Thymus (tissue), 11 donors: ENCODE data around the gene SEC14L2. TPM values are rescaled to one million over a fixed set of nuclear protein-coding genes. Genes with fewer than 3 reads are reported as not detected.

Experiments used
- DNase-seq, 9 donors: peaks; one replicate each; pipeline ENCODE4 v3.0.0-alpha.2; 2013; ENCODE audit warnings: low spot score in 9 of 9, low read depth in 6 of 9, missing footprints in 1 of 9
- H3K27ac ChIP-seq, 2 donors: one replicate each; pipeline ENCODE4 v1.5.1; 2013; ENCODE audit warnings: control low read depth in 1 of 2, low read depth in 1 of 2, low read length in 1 of 2, mild to moderate bottlenecking in 1 of 2, moderate library complexity in 1 of 2
- H3K27me3 ChIP-seq, 2 donors: one replicate each; pipeline ENCODE4 v1.5.1; 2013; ENCODE audit warnings: low read length in 1 of 2; ENCODE audit not compliant: control insufficient read depth in 2 of 2, insufficient read depth in 1 of 2
- H3K36me3 ChIP-seq, 2 donors: one replicate each; pipeline ENCODE4 v1.5.1; 2013; ENCODE audit warnings: low read length in 1 of 2, mild to moderate bottlenecking in 1 of 2, moderate library complexity in 1 of 2; ENCODE audit not compliant: control insufficient read depth in 2 of 2, insufficient read depth in 2 of 2
- H3K4me1 ChIP-seq, 2 donors: one replicate each; pipeline ENCODE4 v1.5.1; 2013; ENCODE audit warnings: low read length in 2 of 2; ENCODE audit not compliant: control insufficient read depth in 2 of 2, insufficient read depth in 2 of 2
- H3K4me3 ChIP-seq, 2 donors: one replicate each; pipeline ENCODE4 v1.5.1; 2013; ENCODE audit warnings: low read length in 2 of 2, control low read depth in 1 of 2, mild to moderate bottlenecking in 1 of 2
- H3K9me3 ChIP-seq, 2 donors: one replicate each; pipeline ENCODE4 v1.5.1; 2013; ENCODE audit warnings: low read length in 1 of 2, mild to moderate bottlenecking in 1 of 2; ENCODE audit not compliant: control insufficient read depth in 2 of 2, insufficient read depth in 1 of 2
- WGBS: extraction: QIAGEN DNeasy Blood & Tissue Kit; methylation state at CpG from one replicate; pipeline ENCODE4 v1.1.7; 2013; 5-methylcytosine and 5-hydroxymethylcytosine counted together
- polyA plus RNA-seq: library from polyadenylated mRNA; stranded (reverse); fragments of 200-250 nt; gene quantifications from one replicate; pipeline ENCODE4 v1.2.3, GENCODE V29; 2013
- total RNA-seq: library from RNA; stranded (reverse); fragments of 120-200 nt; gene quantifications from one replicate; pipeline ENCODE4 v1.2.4, GENCODE V29; 2013
- donor health status: healthy.

Gene SEC14L2
- total and polyA plus RNA-seq, 2 donors = 6.2 to 7.2 TPM

DNA sequence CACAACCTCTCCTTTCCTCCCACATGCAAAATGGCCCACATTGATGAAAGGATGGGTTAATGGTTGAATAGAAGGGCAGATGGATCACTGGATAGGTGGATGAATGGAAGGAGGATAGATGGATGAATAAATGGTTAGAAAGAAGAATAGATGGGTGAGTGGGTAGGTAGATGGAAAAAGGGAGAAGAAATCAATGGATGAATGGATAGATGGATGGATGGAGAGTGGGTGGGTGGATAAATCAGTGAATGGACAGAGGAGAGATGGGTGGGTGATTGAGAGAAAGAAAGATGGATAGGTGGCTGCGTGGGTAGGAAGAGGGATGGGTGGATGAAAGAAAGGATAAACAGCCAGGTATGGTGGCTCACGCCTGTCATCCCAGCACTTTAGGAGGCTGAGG is 73.8 kb downstream of the SEC14L2 start:
- 94% methylated on average over 2 of the region's 2 CpGs for WGBS
- H3K27me3 ChIP-seq = peaks cover 0 to 28% of the 10 kb centered on the region in 2 donors
- no peak for DNase-seq
- H3K9me3 ChIP-seq = no peaks in the 10 kb centered on the region
- H3K27ac ChIP-seq = no peak overlapping the region
- no peak overlapping the region for H3K4me3 ChIP-seq
- no peaks in the 10 kb centered on the region for H3K36me3 ChIP-seq
- H3K4me1 ChIP-seq = peaks cover 0 to 5% of the 10 kb centered on the region in 2 donors

DNA sequence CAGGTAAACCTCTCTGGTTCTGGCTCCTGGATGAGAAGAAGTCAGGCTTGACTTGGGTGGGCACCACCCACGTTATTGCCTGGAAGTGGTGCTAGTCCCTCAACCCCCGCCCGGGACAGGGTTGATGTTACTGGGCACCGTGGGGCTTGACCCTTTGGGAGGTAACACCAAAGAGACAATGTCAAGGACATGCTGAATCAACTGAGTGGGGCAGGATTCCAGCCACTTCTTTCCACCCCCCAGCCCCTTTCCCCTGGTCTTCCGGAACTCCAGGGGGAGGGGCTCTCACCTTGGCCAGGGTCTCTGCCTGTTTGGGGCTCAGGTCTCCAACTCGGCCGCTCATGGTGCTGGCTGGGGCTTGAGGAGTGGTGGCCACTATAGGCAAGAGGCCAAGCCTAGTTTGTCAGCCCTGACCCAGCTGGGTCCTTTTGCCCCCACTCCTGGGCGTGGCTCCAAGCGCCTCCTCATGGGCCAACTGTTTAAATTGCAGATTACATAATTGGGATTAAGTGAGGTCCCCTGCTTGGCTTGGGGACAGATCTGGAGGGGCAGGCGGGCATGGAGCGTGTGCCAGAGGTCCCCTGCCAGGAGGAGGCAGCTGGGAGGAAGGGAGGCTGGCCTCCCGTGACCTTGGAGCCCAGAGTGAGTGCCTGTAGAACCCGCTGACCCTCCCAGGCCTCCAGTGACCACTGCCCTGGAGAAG is 74.9 kb downstream of the SEC14L2 start, which contains the start of gene SEC14L3:
SEC14L3 (minus strand) TSS at position 402 of the 703 bp plus-strand sequence; CDS start at position 343, 59 bp downstream.
- WGBS = 83% methylated on average over 13 of the region's 13 CpGs
- Histone ChIP-seq H3K27me3 (peaks cover 0 to 30% of the 10 kb centered on the region in 2 donors), H3K9me3 (no peaks in the 10 kb centered on the region), H3K4me1 (peaks cover 0 to 5% of the 10 kb centered on the region in 2 donors), H3K4me3 (no peak within 1 kb of the TSS), H3K27ac (no peak within 1 kb of the TSS), H3K36me3 (no peaks in the 10 kb centered on the region)
- no peak for DNase-seq

DNA sequence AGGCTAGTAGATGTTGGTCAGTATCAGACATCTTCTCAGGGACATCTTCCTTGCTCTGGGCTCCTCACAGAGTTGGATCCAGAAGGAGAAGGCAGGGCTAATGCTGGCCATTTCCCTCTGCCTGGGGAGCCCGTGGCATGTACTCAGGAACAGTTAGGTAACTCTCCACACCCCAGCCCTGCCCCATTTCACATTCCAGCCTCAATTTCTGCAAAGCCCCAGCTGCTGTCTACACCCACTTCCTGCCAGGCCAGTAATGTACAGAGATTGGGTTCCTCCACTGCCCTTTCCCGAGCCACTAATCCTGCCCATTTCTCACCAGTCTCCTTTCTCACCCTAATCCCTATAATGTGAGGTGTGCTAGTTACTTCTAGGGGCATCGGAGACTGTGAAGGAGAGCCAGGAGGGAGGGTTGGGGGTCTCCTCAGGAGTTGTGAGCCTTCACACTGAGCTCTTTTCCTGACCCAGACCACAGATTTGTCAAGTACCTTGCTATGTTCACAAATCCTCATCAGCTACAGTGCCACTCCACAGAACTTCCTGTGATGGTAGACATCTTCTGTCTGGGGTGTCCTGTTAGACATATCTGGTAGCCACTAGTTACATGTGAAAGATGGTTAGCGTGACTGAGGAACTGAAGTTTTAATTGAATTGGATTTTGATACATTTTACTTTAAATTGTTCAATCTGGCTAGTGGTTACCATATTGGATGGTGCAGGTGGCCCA is 76.3 kb downstream of the SEC14L2 start:
- peaks cover 0 to 5% of the 10 kb centered on the region in 2 donors for H3K4me1 ChIP-seq
- H3K4me3 ChIP-seq = no peak overlapping the region
- no peak overlapping the region for H3K27ac ChIP-seq
- no peak for DNase-seq
- H3K36me3 ChIP-seq = no peaks in the 10 kb centered on the region
- no peaks in the 10 kb centered on the region for H3K9me3 ChIP-seq
- peaks cover 0 to 29% of the 10 kb centered on the region in 2 donors for H3K27me3 ChIP-seq
- WGBS = 77% methylated on average over 4 of the region's 4 CpGs

DNA sequence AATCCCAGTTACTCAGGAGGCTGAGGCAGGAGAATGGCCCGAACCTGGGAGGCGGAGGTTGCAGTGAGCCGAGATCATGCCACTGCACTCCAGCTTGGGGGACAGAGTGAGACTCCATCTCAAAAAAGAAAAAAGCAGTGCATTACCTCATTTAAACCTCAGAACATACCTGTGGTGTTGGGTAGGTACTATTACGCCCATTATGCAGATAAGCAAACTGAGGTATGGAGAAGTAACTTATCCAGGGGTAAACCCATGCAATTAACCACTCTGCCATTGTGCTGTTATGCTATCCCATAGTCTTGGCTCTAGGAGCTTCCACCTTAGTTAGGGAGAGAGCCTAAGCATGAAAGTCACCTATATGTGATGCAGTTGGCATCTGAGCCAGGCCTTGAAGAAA is 77.3 kb downstream of the SEC14L2 start:
- Histone ChIP-seq H3K36me3 (no peaks in the 10 kb centered on the region), H3K4me1 (peaks cover 0 to 5% of the 10 kb centered on the region in 2 donors), H3K27me3 (peaks cover 0 to 27% of the 10 kb centered on the region in 2 donors), H3K4me3 (no peak overlapping the region), H3K27ac (no peak overlapping the region), H3K9me3 (no peaks in the 10 kb centered on the region)
- DNase-seq = no peak
- 98% methylated on average over 4 of the region's 4 CpGs for WGBS

Other genes starting within 250 kb of the SEC14L2 start
- 0.90 TPM for gene LIF, start 150.3 kb upstream of the SEC14L2 start, total RNA-seq
- 0.21 TPM for gene LIF, start 150.3 kb upstream of the SEC14L2 start, polyA plus RNA-seq
- 1.9 TPM for gene OSM, start 130.2 kb upstream of the SEC14L2 start, total RNA-seq
- gene OSM, start 130.2 kb upstream of the SEC14L2 start, polyA plus RNA-seq = 6.0 TPM
- gene CASTOR1, start 107.5 kb upstream of the SEC14L2 start, total RNA-seq = 12.8 TPM
- 19.6 TPM for gene CASTOR1, start 107.5 kb upstream of the SEC14L2 start, polyA plus RNA-seq
- 25.6 TPM for gene TBC1D10A, start 70.1 kb upstream of the SEC14L2 start, total RNA-seq
- gene TBC1D10A, start 70.1 kb upstream of the SEC14L2 start, polyA plus RNA-seq = 39.0 TPM
- 26.9 TPM for gene SF3A1, start 40.1 kb upstream of the SEC14L2 start, total RNA-seq
- 25.7 TPM for gene SF3A1, start 40.1 kb upstream of the SEC14L2 start, polyA plus RNA-seq
- gene CCDC157, start 40.0 kb upstream of the SEC14L2 start, total RNA-seq = 2.1 TPM
- 3.2 TPM for gene CCDC157, start 40.0 kb upstream of the SEC14L2 start, polyA plus RNA-seq
- gene RNF215, start 9.6 kb upstream of the SEC14L2 start, total RNA-seq = 6.4 TPM
- 11.1 TPM for gene RNF215, start 9.6 kb upstream of the SEC14L2 start, polyA plus RNA-seq
- gene MTFP1, start 28.8 kb downstream of the SEC14L2 start, total RNA-seq = 23.9 TPM
- 11.1 TPM for gene MTFP1, start 28.8 kb downstream of the SEC14L2 start, polyA plus RNA-seq
- gene SEC14L3, start 75.0 kb downstream of the SEC14L2 start, total RNA-seq = 0.05 TPM
- gene SEC14L3, start 75.0 kb downstream of the SEC14L2 start, polyA plus RNA-seq = 0.07 TPM
- 0.09 TPM for gene SEC14L4, start 108.7 kb downstream of the SEC14L2 start, total RNA-seq
- 0.05 TPM for gene SEC14L4, start 108.7 kb downstream of the SEC14L2 start, polyA plus RNA-seq
- 0.24 TPM for gene SEC14L6, start 149.7 kb downstream of the SEC14L2 start, total RNA-seq
- 0.39 TPM for gene SEC14L6, start 149.7 kb downstream of the SEC14L2 start, polyA plus RNA-seq
- 0.09 TPM for gene GAL3ST1, start 177.6 kb downstream of the SEC14L2 start, total RNA-seq
- 0.46 TPM for gene GAL3ST1, start 177.6 kb downstream of the SEC14L2 start, polyA plus RNA-seq
- gene PES1, start 194.9 kb downstream of the SEC14L2 start, total RNA-seq = 53.3 TPM
- gene PES1, start 194.9 kb downstream of the SEC14L2 start, polyA plus RNA-seq = 48.7 TPM
- 3.6 TPM for gene TCN2, start 210.2 kb downstream of the SEC14L2 start, total RNA-seq
- gene TCN2, start 210.2 kb downstream of the SEC14L2 start, polyA plus RNA-seq = 10.2 TPM
- gene SLC35E4, start 238.8 kb downstream of the SEC14L2 start, total RNA-seq = 0.57 TPM
- 1.2 TPM for gene SLC35E4, start 238.8 kb downstream of the SEC14L2 start, polyA plus RNA-seq